RCC 7860 (cell line): ENCODE measurements around the gene CLINT1.

ENCODE experiments used
- DNase-seq: peaks from one replicate; pipeline ENCODE4 v3.0.0-alpha.2; 2015; ENCODE audit warnings: low spot score
- FAIRE-seq: peaks from 2 replicates; lab custom pipeline; 2012; peaks lifted over from hg19 to GRCh38; lab: Jason Lieb, UNC

CLINT1 gene

DNA sequence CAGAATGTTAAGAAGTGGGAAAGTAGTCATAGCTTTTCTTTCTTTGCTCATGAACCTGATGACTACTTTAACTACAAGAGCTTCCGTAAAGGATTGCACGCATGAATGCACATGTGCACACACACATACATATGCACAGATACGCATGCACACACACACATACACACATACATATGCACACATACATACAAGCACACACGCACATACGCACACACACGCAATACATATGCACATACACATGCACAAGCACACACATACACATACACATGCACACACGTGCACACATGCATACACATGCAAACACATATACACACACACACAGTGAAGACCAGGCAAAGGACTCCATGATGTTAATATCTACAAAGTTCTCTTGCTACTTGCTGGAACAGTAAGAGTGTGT is 92.5 kb downstream of the CLINT1 start:
- FAIRE-seq: no peak

DNA sequence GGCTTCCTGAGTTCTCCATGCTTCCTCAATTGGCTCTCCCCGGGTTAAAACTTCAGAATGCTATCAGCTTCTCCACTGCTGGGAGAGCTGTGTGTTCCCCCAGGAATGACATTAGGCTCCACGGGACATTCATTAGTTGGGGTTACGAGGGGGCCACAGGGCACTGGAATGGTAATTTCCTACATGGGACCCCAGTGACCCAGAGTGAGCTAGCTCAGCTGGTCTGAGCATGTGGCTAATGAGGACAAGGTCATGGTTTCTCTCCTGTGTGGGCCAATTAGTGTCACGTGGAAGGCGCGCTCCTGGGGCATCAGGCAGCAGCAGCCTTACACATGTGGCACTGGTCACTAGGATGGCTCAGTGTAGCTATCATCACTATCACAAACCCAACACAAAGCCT is 94.4 kb downstream of the CLINT1 start:
- DNase-seq: no peak
- FAIRE-seq: no peak

More for the DNA sequence above, 92.5 kb downstream of the CLINT1 start:
- no peak for DNase-seq

GRCh38 chr5:157761690-157762621 is 97.0 kb downstream of the CLINT1 start:
- FAIRE-seq: no peak
- peak; percentile 52 for DNase-seq

DNA sequence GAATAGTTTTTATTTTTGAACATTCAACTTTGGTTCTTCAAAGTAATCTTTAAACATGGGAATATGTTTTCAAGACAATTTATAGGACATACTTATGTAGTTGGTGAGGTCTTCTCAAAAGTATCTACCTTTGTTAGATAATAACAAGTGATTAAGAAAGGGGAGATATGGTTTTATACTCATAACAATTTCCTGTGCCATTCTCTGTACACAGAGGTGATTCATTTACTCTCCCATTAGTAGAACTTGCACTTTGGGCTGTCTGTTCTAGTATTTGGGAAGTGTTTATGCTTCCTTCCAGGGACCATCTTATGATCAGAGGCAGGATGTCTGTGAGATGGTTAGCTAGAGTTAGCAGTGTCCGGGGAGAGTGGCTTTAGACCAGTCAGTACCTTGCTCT is 100.2 kb downstream of the CLINT1 start:
- no peak for DNase-seq
- no peak for FAIRE-seq

- DNase-seq (no peak), FAIRE-seq (no peak)
Measured at GRCh38 chr5:157756122-157756521, 102.8 kb downstream of the CLINT1 start.

GRCh38 chr5:157750320-157750719 is 108.6 kb downstream of the CLINT1 start:
- no peak for DNase-seq
- FAIRE-seq: no peak

- FAIRE-seq (no peak), DNase-seq (no peak)
Measured at GRCh38 chr5:157749462-157749799, 109.5 kb downstream of the CLINT1 start.

GRCh38 chr5:157748760-157749461 is 110.0 kb downstream of the CLINT1 start:
- FAIRE-seq (no peak), DNase-seq (peak; percentile 37)

- DNase-seq: no peak
- no peak for FAIRE-seq
Measured at GRCh38 chr5:157747766-157748700, 110.9 kb downstream of the CLINT1 start.

DNA sequence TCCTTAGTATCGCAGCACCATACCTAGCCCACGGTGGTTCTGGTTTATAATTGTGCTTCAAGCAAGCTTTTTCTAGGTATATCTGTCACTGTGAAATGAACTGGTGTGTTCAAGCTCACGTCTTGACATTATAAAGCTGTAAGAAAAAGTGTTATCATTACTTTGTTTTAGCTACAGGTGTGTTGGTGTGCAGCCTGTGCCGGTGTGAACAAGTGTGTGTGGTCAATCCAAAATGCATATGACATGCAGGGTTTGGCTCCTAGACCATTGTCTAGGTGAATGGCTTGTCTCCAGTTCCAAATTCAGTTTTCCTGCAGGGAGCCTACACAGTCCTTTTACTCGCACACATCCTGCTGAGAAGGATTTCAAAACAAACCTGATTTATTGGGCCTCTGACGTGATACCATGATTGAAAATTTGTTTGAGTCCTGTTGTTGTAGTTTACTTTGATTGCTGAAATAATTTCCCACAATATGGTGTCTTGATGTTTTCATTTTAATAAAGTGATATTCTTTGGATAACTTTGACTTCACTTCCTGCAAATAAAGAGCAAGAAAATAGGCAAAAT is 111.7 kb downstream of the CLINT1 start:
- FAIRE-seq (no peak), DNase-seq (no peak)

DNA sequence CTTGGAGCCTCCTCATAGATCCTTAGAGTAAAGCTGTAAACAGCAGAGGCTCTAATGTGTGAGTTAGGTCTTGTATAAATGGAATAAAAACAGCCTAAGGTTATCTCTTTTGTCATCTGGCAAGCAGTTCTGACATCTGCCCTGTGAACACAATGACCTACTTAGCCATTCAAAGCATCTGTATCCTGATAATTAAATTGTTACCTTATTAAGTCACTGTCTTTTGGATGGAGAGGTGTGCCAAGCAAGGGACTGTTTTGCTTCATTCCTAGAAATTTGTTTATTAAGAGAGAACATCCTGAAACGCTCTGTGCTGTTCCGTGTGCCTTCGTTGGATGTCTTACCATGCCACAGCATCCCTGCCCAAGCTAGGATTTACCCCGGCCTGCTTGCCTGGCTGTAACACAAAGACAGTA is 113.9 kb downstream of the CLINT1 start:
- DNase-seq (no peak), FAIRE-seq (no peak)

- no peak for FAIRE-seq
- DNase-seq: no peak
Measured at GRCh38 chr5:157744051-157745011, 114.6 kb downstream of the CLINT1 start.

GRCh38 chr5:157743163-157744050 is 115.5 kb downstream of the CLINT1 start, which contains the start of gene LSM11:
Gene LSM11 (plus strand): TSS chr5:157743712. CDS start chr5:157743751, 39 bp downstream.
- FAIRE-seq (no peak), DNase-seq (peak; percentile 59)

- DNase-seq (no peak), FAIRE-seq (no peak)
Measured at GRCh38 chr5:157741131-157741530, 117.8 kb downstream of the CLINT1 start.

DNA sequence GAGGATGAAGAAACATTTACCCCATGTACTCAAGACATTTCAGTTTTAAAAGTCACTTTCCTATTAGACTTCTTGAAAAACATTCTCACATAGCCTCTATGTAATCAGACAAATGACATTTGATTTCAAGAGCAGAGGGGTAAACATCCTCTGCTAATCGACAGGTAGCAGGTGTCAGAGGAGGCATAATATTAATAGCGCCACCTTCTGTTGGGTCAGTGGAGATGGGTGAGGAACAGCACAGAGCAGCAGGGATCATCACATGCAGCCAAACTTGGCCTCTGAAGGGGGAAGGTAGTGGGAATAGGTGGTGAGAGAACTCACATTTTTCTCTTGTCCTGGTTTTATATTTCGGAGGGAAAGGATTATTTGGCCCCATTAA is 118.7 kb downstream of the CLINT1 start:
- no peak for FAIRE-seq
- peak; percentile 16 for DNase-seq

DNA sequence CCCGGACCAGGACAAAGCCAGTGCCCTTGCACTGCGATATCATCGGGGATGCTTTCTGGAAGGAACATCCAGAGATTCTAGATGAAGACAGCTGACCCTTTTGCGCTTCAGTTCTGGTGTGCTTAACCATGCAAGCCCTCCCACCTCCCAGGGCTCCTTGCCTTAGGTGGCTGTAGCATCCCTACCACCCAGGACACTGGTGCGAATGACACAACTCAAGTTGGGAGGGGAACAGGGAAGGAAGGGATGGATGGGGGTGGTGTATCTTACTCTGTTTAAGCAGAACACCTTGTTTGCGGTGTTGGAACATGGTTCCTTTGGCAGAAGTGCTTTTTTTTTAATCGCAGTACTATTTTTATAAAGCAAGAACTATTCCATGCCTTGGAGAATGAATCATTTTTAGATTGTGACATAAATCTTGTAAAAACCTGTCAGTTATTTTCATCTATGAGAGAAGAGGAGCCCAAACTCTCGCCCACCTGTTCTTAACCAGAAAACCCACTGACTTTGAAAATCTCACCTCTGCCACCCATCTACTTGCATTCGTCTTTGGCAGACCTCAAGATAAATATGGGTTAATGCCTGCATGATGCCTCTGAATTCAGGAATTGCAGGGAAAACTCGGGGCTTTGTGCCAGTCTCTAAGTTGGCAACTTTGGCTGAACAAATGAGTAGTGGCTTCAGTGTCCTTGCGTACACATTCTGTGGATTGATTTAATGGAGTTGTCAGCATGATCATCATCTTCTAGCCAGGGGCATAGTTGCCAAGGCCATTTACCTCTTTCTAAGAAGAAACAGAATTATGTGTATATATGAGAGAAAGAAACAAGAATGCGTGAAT is 119.3 kb downstream of the CLINT1 start:
- no peak for DNase-seq
- no peak for FAIRE-seq

DNA sequence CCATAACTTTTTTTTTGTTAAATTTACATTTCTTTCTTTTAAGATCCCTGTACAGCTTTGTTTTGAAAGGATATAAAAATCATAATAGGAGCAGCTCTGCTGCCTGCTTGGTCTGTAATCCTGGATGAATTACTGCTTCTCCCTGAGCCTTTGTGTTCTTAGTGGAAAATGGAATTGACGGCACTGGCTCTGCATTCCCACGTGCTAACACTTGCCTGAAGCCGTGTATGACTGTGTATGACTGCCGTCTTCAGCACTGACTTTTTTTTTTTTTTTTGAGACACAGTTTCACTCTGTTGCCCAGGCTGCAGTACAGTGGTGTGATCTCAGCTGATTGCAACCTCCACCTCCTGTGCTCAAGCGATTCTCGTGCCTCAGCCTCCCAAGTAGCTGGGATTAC is 123.0 kb downstream of the CLINT1 start:
- no peak for DNase-seq
- FAIRE-seq: no peak
